Umbilical cord (tissue), 2 donors: ENCODE measurements around the gene ANXA9. TPM values are rescaled to one million over a fixed set of nuclear protein-coding genes. Genes with fewer than 3 reads are reported as not detected.

ENCODE experiments used
- DNase-seq: peaks from one replicate; pipeline ENCODE4 v3.0.0-alpha.2; 2015; ENCODE audit warnings: low spot score
- total RNA-seq: library from RNA; depleted of rRNA; stranded (reverse); fragments of >200 nt; gene quantifications from one replicate; pipeline ENCODE4 v1.2.3, GENCODE V29; 2014; ENCODE audit warnings: low replicate concordance; ENCODE audit not compliant: insufficient read depth

Gene ANXA9
- total RNA-seq: not detected

GRCh38 chr1:150981805-150982712, at the start of gene ANXA9:
Gene ANXA9 (plus strand): TSS chr1:150982292. CDS start chr1:150983106, 814 bp downstream.
- no peak for DNase-seq

GRCh38 chr1:150944856-150945255, 37.2 kb upstream of the ANXA9 start:
- DNase-seq: no peak

GRCh38 chr1:150954708-150955107, 27.4 kb upstream of the ANXA9 start:
- DNase-seq: no peak

GRCh38 chr1:150955280-150955679, 26.8 kb upstream of the ANXA9 start:
- no peak for DNase-seq

GRCh38 chr1:150957666-150958065, 24.4 kb upstream of the ANXA9 start:
- DNase-seq: no peak

GRCh38 chr1:150960646-150961045, 21.4 kb upstream of the ANXA9 start:
- no peak for DNase-seq

GRCh38 chr1:150961756-150962155, 20.3 kb upstream of the ANXA9 start:
- peak; percentile 28 for DNase-seq

- DNase-seq: no peak
Observed at GRCh38 chr1:150963321-150964163, 18.6 kb upstream of the ANXA9 start.

GRCh38 chr1:150964164-150964489, 18.0 kb upstream of the ANXA9 start:
- no peak for DNase-seq

GRCh38 chr1:150965605-150966004, 16.5 kb upstream of the ANXA9 start:
- DNase-seq: no peak

- DNase-seq: no peak
Observed at GRCh38 chr1:150966011-150966410, 16.1 kb upstream of the ANXA9 start.

- DNase-seq: no peak
Observed at GRCh38 chr1:150967936-150968335, 14.2 kb upstream of the ANXA9 start.

- no peak for DNase-seq
Observed at GRCh38 chr1:150968491-150968890, 13.6 kb upstream of the ANXA9 start.

- DNase-seq: no peak
Observed at GRCh38 chr1:150969626-150970025, 12.5 kb upstream of the ANXA9 start.

GRCh38 chr1:150970808-150971582, 11.1 kb upstream of the ANXA9 start:
- DNase-seq: peak; percentile 65

- DNase-seq: no peak
Observed at GRCh38 chr1:150971583-150972416, 10.3 kb upstream of the ANXA9 start.

GRCh38 chr1:150972417-150972940, 9.6 kb upstream of the ANXA9 start:
- DNase-seq: no peak

- no peak for DNase-seq
Observed at GRCh38 chr1:150973258-150973835, 8.7 kb upstream of the ANXA9 start.

- peak; percentile 20 for DNase-seq
Observed at GRCh38 chr1:150973836-150974579, 8.1 kb upstream of the ANXA9 start.
